ENCODE measurements around the gene ZNF526. TPM values are rescaled to one million over a fixed set of nuclear protein-coding genes. Genes with fewer than 3 reads are reported as not detected.

Gene ZNF526
- total RNA-seq, 1 donor from 2014 or later: 7.0 TPM

- Histone ChIP-seq H3K36me3 (peaks cover 81 to 91% of the 10 kb centered on the region in 2 donors), H3K9me3 (no peaks in the 10 kb centered on the region), H3K4me3 (no peak overlapping the region), H3K27me3 (no peaks in the 10 kb centered on the region), H3K27ac (no peak overlapping the region), H3K4me1 (no peaks in the 10 kb centered on the region)
- DNase-seq (ENCODE audit: low spot score in 2 of 2): no peak
- intact Hi-C loops (cut with DNase I): no loop called here
- TF ChIP-seq CTCF (IDR thresholded peaks at IDR 0.05): no peak
These were observed 9.3 kb downstream of the ZNF526 start for GRCh38 chr19:42229301-42229854.

- Histone ChIP-seq H3K36me3 (peaks cover 81 to 91% of the 10 kb centered on the region in 2 donors), H3K27ac (no peak overlapping the region), H3K4me1 (no peaks in the 10 kb centered on the region), H3K4me3 (no peak overlapping the region), H3K9me3 (no peaks in the 10 kb centered on the region), H3K27me3 (no peaks in the 10 kb centered on the region)
- no peak for TF ChIP-seq CTCF (IDR thresholded peaks at IDR 0.05)
- intact Hi-C loops (cut with DNase I): no loop called here
- no peak for DNase-seq (ENCODE audit: low spot score in 2 of 2)
These were observed 9.8 kb downstream of the ZNF526 start for GRCh38 chr19:42229855-42230351.

GRCh38 chr19:42230571-42230970 is 10.5 kb downstream of the ZNF526 start:
- intact Hi-C loops (cut with DNase I): no loop called here
- no peak overlapping the region for H3K4me3 ChIP-seq
- H3K9me3 ChIP-seq: no peaks in the 10 kb centered on the region
- H3K4me1 ChIP-seq: no peaks in the 10 kb centered on the region
- H3K27me3 ChIP-seq: no peaks in the 10 kb centered on the region
- DNase-seq (ENCODE audit: low spot score in 2 of 2): no peak
- H3K36me3 ChIP-seq: peaks cover 81 to 91% of the 10 kb centered on the region in 2 donors
- no peak overlapping the region for H3K27ac ChIP-seq
- no peak for TF ChIP-seq CTCF (IDR thresholded peaks at IDR 0.05)

GRCh38 chr19:42232435-42232834 is 12.3 kb downstream of the ZNF526 start:
- no peaks in the 10 kb centered on the region for H3K9me3 ChIP-seq
- no peaks in the 10 kb centered on the region for H3K27me3 ChIP-seq
- intact Hi-C loops (cut with DNase I): no loop called here
- H3K4me3 ChIP-seq: no peak overlapping the region
- TF ChIP-seq CTCF (IDR thresholded peaks at IDR 0.05): no peak
- DNase-seq (ENCODE audit: low spot score in 2 of 2): no peak
- H3K27ac ChIP-seq: no peak overlapping the region
- H3K36me3 ChIP-seq: peaks cover 80 to 91% of the 10 kb centered on the region in 2 donors
- H3K4me1 ChIP-seq: no peaks in the 10 kb centered on the region

GRCh38 chr19:42233106-42233505 is 13.0 kb downstream of the ZNF526 start:
- no peaks in the 10 kb centered on the region for H3K27me3 ChIP-seq
- H3K36me3 ChIP-seq: peaks cover 78 to 88% of the 10 kb centered on the region in 2 donors

More at GRCh38 chr19:42233106-42233505, 13.0 kb downstream of the ZNF526 start:
- Histone ChIP-seq H3K9me3 (no peaks in the 10 kb centered on the region), H3K4me1 (no peaks in the 10 kb centered on the region), H3K4me3 (no peak overlapping the region), H3K27ac (no peak overlapping the region)
- intact Hi-C loops (cut with DNase I): no loop called here
- TF ChIP-seq CTCF (IDR thresholded peaks at IDR 0.05): no peak
- DNase-seq (ENCODE audit: low spot score in 2 of 2): no peak

Measured in ascending aorta (tissue), 2 donors.